ENCODE data around the gene FGFR3. TPM values are rescaled to one million over a fixed set of nuclear protein-coding genes. Genes with fewer than 3 reads are reported as not detected.

Gene FGFR3
- total and polyA plus RNA-seq, 9 of the 15 experiments (the other 6 are each of a cell fraction or from before 2014, with no cell fraction given): 1.2 to 60.4 (median 12.7) TPM

DNA sequence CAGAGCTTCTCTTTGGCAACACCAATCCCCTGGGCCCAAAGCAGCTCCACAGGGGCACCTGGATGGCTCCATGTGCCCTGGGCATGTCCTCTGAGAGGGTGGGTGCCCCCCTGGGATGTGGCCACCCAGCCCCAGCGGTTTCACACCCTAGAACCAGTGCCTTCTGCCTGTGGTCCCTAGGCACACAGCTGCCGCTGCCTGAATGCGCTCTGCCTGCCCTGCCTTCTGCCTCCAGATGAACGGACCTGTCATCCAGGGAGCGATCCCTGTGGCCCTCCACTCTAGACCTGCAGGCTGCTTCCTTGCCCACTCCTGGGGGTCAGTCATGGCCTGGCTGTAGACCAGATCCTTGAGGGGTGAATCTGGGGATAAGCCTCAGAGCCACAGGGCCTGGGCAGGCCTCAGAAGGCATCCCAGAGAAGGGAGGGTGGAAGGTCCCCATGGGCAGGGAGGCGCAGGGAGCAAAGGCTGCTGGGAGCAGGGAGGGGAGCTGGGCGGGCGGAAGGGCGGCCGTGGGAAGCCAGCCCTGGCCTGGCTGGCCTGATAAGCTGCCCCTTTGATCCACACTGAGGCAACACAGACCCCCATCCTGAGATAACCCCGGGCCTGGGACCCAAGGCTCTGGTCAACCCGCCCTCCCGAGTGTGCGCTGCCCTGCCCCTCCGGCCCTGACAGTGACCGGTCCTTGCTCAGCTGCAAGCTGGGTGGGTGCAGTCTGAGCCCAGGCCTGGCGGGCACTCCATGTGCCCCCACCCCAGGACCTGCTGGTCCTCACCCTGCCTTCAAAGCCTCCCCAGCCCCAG, 8.1 kb upstream of the FGFR3 start (continued):
- TF ChIP-seq, protein P1, sequence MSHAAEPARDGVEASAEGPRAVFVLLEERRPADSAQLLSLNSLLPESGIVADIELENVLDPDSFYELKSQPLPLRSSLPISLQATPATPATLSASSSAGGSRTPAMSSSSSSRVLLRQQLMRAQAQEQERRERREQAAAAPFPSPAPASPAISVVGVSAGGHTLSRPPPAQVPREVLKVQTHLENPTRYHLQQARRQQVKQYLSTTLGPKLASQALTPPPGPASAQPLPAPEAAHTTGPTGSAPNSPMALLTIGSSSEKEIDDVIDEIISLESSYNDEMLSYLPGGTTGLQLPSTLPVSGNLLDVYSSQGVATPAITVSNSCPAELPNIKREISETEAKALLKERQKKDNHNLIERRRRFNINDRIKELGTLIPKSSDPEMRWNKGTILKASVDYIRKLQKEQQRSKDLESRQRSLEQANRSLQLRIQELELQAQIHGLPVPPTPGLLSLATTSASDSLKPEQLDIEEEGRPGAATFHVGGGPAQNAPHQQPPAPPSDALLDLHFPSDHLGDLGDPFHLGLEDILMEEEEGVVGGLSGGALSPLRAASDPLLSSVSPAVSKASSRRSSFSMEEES (CRISPR knock-in tag; IDR thresholded peaks at IDR 0.05): no peak
- peak; percentile 60 for TF ChIP-seq ETV1 (tag; conservative IDR thresholded peaks at IDR 0.05; ENCODE audit: low read depth)
- TF ChIP-seq NFE2 (IDR thresholded peaks at IDR 0.05; ENCODE audit: low read depth): no peak
- TF ChIP-seq XRCC3 (IDR thresholded peaks at IDR 0.05): no peak
- TF ChIP-seq PML (IDR thresholded peaks at IDR 0.05; ENCODE audit: low read length): peak; percentile 75; the same call in 1 of the 2 replicates
- no peak for TF ChIP-seq NONO (IDR thresholded peaks at IDR 0.05; ENCODE audit: low read depth in 2 of 2, low read length in 1 of 2)
- TF ChIP-seq, protein P2, sequence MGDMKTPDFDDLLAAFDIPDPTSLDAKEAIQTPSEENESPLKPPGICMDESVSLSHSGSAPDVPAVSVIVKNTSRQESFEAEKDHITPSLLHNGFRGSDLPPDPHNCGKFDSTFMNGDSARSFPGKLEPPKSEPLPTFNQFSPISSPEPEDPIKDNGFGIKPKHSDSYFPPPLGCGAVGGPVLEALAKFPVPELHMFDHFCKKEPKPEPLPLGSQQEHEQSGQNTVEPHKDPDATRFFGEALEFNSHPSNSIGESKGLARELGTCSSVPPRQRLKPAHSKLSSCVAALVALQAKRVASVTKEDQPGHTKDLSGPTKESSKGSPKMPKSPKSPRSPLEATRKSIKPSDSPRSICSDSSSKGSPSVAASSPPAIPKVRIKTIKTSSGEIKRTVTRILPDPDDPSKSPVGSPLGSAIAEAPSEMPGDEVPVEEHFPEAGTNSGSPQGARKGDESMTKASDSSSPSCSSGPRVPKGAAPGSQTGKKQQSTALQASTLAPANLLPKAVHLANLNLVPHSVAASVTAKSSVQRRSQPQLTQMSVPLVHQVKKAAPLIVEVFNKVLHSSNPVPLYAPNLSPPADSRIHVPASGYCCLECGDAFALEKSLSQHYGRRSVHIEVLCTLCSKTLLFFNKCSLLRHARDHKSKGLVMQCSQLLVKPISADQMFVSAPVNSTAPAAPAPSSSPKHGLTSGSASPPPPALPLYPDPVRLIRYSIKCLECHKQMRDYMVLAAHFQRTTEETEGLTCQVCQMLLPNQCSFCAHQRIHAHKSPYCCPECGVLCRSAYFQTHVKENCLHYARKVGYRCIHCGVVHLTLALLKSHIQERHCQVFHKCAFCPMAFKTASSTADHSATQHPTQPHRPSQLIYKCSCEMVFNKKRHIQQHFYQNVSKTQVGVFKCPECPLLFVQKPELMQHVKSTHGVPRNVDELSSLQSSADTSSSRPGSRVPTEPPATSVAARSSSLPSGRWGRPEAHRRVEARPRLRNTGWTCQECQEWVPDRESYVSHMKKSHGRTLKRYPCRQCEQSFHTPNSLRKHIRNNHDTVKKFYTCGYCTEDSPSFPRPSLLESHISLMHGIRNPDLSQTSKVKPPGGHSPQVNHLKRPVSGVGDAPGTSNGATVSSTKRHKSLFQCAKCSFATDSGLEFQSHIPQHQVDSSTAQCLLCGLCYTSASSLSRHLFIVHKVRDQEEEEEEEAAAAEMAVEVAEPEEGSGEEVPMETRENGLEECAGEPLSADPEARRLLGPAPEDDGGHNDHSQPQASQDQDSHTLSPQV (IDR thresholded peaks at IDR 0.05): peak; percentile 96
- TF ChIP-seq NCOA1 (IDR thresholded peaks at IDR 0.05; ENCODE audit: low read depth): peak; percentile 77; the same call in 1 of the 2 replicates
- no peak for TF ChIP-seq ZNF444 (CRISPR knock-in tag; IDR thresholded peaks at IDR 0.05)
- TF ChIP-seq ZNF124 (CRISPR knock-in tag; IDR thresholded peaks at IDR 0.05): no peak
- no peak for TF ChIP-seq MTA1 (IDR thresholded peaks at IDR 0.05; ENCODE audit: borderline replicate concordance)
- TF ChIP-seq, protein P3, sequence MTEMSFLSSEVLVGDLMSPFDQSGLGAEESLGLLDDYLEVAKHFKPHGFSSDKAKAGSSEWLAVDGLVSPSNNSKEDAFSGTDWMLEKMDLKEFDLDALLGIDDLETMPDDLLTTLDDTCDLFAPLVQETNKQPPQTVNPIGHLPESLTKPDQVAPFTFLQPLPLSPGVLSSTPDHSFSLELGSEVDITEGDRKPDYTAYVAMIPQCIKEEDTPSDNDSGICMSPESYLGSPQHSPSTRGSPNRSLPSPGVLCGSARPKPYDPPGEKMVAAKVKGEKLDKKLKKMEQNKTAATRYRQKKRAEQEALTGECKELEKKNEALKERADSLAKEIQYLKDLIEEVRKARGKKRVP (CRISPR knock-in tag; IDR thresholded peaks at IDR 0.05): peak; percentile 74
- TF ChIP-seq TAF15 (IDR thresholded peaks at IDR 0.05; ENCODE audit: low read depth, low read length): no peak
- no peak for TF ChIP-seq PHF21A (IDR thresholded peaks at IDR 0.05; ENCODE audit: borderline replicate concordance, low read depth)
- TF ChIP-seq, protein P4, sequence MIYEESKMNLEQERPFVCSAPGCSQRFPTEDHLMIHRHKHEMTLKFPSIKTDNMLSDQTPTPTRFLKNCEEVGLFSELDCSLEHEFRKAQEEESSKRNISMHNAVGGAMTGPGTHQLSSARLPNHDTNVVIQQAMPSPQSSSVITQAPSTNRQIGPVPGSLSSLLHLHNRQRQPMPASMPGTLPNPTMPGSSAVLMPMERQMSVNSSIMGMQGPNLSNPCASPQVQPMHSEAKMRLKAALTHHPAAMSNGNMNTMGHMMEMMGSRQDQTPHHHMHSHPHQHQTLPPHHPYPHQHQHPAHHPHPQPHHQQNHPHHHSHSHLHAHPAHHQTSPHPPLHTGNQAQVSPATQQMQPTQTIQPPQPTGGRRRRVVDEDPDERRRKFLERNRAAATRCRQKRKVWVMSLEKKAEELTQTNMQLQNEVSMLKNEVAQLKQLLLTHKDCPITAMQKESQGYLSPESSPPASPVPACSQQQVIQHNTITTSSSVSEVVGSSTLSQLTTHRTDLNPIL (CRISPR knock-in tag; IDR thresholded peaks at IDR 0.05): no peak
- TF ChIP-seq ZZZ3 (IDR thresholded peaks at IDR 0.05): no peak
- no peak for TF ChIP-seq SP2 (IDR thresholded peaks at IDR 0.05; ENCODE audit: extremely low read depth, low read depth, low read length, poor library complexity, severe bottlenecking)
- TF ChIP-seq FOXJ3 (CRISPR knock-in tag; IDR thresholded peaks at IDR 0.05): no peak
- TF ChIP-seq PHF8 (IDR thresholded peaks at IDR 0.05; ENCODE audit: borderline replicate concordance, low read length): peak; percentile 35; the same call in 1 of the 2 replicates
